GM21423 (cell line): Measurements from ENCODE around the gene CCBE1.

Source experiments
- ATAC-seq: cut with Tn5 transposase; IDR thresholded peaks from one replicate; pipeline ENCODE4 v1.9.1; 2021; ENCODE audit warnings: mild to moderate bottlenecking, moderate library complexity; ENCODE audit not compliant: unreplicated experiment

Gene CCBE1

GRCh38 chr18:59466980-59467379 lies 230.2 kb downstream of the CCBE1 start:
- no peak for ATAC-seq

GRCh38 chr18:59464486-59464885 lies 232.7 kb downstream of the CCBE1 start:
- ATAC-seq, result no peak

GRCh38 chr18:59461171-59461570 lies 236.1 kb downstream of the CCBE1 start:
- ATAC-seq, result no peak

- no peak for ATAC-seq
Measured at GRCh38 chr18:59460072-59460420, 237.2 kb downstream of the CCBE1 start.

DNA sequence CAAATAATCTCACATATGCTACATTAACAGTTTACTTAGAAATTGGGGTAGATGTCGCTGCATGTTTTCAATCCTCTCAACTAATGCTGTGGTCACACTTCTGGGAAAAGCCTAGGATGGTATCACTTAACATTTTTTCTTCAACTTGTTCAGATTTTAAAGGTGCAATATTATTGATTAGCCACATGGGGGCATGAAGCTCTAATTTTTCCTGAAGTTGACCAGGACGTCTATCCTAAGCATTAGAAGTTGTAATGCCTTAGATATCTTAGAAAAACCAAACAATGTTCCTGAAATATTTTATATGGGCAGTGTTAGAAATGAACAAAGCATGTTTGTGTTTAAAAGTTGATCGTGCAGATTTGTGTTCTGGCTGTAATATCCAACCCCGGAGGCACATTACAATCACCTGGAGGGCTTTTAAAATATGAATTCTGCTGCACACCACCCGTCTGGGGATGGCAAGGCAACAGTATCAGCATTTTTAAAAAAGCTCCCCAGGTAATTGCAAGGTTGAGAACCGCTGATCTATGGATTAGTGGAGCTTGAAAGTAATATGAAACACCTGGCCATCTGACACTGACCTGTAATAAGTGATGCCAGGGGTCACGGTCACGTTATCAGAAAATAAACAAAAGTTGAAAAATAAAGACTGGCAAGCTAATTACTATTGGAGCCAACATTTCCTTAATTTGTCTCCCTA lies 237.7 kb downstream of the CCBE1 start:
- no peak for ATAC-seq

- ATAC-seq, result no peak
Measured at GRCh38 chr18:59458575-59458974, 238.6 kb downstream of the CCBE1 start.

GRCh38 chr18:59456657-59457056 lies 240.6 kb downstream of the CCBE1 start:
- no peak for ATAC-seq

- ATAC-seq, result no peak
Measured at GRCh38 chr18:59455728-59456276, 241.4 kb downstream of the CCBE1 start.

DNA sequence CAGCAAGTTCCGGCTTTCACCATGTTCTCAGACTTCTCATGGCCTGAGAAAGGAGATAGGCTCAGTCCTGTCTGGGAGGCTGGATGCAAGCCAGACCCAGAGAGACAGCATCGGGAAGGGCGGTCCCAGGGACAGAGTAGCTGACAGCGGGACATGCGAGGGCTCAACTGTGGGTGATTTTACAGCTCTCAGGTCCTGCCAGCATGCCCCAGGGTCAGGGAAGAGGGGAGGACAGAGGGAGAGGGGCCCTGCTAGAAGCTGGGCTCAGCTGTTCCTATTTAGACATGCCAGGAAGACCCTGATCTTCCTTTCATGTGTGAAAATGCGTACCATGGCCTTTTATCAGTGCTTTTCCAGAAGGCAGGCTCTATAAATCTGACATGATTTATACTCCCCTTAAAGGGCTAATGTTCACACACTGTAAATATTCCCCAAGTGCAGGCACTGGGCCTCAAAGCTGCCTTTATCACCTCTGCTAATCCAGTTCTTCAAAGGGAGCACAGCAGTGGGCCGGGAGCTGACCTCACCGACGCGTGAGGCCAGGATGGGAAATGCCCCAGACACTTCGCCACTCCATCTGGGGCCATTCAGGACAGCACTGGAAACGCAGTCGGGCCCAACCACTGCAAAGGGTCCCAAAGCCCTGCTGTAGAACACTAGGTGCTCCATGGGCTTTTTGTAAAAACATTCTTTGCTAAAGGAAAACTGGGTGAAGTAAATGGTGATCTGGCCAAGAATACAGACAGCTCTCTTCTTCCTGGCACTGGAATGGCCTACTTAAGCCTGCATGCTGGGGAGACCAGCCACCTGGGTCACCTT lies 242.1 kb downstream of the CCBE1 start:
- no peak for ATAC-seq

DNA sequence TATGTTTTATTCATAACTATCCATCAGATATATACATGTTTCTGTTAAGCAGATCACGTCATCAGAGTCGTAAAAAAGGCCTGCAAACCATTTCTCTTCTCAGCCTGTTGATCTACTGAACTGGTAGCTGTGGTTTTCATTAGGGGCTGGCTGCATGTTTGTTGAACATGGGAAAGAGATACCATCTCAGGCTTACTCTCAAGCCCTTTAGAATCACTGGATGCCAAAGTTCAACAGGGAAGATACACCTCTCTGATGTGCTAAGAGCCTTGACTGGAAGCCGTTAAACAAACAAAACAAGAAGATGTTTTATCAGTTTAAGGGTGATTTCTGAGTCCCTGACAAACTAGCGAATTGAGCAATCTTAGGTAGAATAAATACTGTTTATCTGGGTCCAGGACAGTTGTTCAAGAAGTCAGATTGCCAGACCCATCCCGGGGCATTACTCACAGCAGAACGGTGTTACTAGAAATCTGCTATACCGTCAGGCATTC lies 243.7 kb downstream of the CCBE1 start:
- no peak for ATAC-seq

DNA sequence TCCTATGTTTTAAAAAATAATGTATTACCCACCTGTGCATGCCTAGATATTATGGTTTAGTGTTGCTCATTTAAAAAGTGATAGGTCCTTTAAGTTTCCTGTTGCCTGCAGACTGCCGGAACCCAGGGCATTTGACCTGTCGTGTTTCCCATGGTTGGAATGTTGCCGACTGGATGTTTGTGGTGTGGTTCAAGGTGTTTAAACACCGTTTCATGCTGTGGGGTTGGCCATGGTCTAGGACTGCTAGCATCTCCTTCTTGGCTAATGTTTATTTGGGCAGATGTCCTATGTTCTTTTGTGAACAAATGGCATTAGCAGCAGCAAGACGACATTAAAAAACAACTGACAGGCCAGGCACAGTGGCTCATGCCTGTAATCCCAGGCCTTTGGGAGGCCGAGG lies 245.3 kb downstream of the CCBE1 start:
- no peak for ATAC-seq

DNA sequence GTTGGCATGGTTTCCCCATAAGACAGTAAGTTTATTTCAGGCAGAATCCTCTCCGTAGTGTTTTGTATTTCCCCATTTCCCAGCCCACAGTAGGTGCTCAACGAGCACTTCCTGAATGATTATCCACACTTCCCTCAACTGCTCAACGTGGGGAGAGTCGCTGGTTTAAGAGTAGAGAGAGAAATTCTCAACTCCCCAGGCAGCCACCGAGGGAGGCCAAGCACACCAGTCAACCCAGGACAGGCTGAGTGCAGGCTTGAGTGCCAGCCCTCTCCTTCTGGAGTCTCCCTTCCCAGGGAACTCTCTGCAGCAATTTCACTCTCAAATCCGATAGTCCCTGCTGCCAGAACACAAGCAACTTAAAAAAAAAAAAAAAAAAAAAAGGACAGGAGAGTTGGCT lies 246.2 kb downstream of the CCBE1 start:
- ATAC-seq, result no peak

DNA sequence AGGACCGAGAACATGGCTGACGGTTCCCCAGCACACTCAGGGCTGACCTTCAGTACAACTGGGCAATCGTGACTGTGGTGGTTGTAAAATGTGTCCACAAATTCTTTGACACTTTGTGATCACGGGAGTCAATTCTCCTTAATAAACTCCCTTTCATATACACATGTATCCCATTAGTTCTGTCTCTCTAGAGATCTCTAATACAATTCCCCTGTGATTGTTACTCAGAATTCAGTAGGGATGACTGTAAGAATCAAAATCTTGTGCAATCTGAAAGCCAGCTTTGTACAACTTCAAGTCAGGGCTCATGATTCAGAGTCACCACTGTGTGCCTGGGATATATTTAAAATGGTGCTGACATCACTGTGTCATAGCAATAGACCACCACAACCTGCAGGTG lies 248.7 kb downstream of the CCBE1 start:
- ATAC-seq, result no peak

DNA sequence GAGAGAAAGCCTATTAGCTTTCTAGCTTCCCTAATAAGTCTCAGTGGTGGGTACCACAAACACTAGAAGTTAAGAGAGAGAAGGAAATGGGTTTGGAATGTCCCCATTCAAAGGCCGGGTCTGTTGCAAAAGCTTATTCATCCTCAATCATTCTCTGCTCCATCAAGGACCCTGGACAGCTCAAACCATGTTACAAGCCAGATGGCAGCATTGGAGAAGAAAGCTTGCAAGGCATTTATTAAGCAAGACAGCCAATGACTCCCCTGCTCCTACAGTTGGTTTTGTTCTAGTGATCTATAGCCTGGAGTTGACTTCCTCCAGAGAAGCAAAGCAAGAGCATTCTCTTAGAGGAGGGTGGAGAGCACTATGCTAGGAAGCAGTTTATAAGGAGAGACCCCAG lies 251.2 kb downstream of the CCBE1 start:
- ATAC-seq, result no peak

- ATAC-seq, result no peak
Measured at GRCh38 chr18:59437851-59438569, 259.2 kb downstream of the CCBE1 start.

GRCh38 chr18:59432803-59433597 lies 264.2 kb downstream of the CCBE1 start:
- ATAC-seq, result no peak

DNA sequence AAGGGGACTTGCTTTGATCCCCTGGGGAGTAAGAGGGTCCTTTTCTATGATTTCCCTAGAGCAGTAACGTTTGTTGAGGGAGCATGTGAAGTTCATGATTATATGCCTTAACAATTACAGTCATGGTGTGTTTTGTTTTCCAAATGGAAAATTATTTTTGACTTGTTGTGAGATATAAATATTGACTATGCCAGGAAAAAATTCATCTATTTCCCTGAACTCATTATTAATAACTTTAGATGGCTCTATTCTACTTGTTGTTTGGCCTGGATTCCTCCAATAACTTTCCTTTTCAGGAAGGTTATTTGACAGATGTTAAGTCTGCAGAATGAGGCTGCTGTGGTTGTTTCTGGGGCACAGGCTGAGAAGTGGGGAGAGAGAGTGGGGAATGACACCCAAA lies 266.1 kb downstream of the CCBE1 start:
- ATAC-seq, result no peak

GRCh38 chr18:59429608-59430007 lies 267.6 kb downstream of the CCBE1 start:
- no peak for ATAC-seq

- ATAC-seq, result no peak
Measured at GRCh38 chr18:59428018-59428417, 269.2 kb downstream of the CCBE1 start.

DNA sequence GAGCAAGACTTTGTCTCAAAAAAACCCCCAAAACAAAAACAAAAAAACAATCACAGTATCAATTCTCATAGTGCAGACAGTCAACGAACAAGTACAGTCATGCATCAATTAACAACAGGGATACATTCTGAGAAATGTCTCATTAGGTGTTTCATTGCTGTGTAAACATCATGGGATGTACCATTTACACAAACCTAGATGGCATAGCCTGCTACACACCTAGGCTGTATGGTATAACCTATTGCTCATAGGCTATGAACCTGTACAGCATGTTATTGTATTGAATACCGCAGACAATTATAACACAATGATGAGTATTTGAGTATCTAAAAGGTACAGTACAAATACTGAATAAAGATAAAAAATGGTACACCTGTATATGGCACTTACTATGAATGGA lies 270.4 kb downstream of the CCBE1 start:
- no peak for ATAC-seq

DNA sequence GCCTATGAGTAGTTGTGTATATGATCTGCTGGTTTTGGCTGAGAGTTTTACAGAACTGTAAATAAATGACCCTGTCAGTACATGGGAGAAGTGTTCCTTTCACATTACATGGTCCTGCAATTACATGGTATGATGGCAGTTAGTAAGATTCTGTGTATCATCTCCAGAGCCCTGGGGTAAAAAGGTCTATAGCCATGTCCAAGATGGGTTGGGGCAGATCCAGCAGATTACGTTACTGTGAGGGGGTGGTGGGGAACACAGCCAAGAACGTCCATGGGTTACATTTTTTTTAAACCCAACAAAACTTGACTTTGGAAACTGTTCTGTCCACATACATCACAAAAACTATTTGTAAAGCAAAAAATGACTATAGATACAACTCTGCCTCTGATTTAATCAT lies 274.0 kb downstream of the CCBE1 start:
- ATAC-seq, result no peak
